Bronchial epithelial cell (primary cell): ENCODE results near the gene CTDNEP1. TPM values are rescaled to one million over a fixed set of nuclear protein-coding genes. Genes with fewer than 3 reads are reported as not detected.

Experiments used
- DNase-seq: peaks from one replicate; pipeline ENCODE4 v3.0.0-alpha.2; 2010; ENCODE audit warnings: low read depth
- FAIRE-seq: peaks from 2 replicates; lab custom pipeline; 2011; peaks lifted over from hg19 to GRCh38; lab: Jason Lieb, UNC
- H3K27me3 ChIP-seq: 2 replicates; pipeline ENCODE4 v1.5.1; 2011; ENCODE audit warnings: low read length; ENCODE audit not compliant: control insufficient read depth, insufficient read depth
- H3K36me3 ChIP-seq: 2 replicates; pipeline ENCODE4 v1.5.1; 2011; ENCODE audit warnings: low read length; ENCODE audit not compliant: control insufficient read depth, insufficient read depth
- H3K4me3 ChIP-seq: 2 replicates; pipeline ENCODE4 v1.5.1; 2011; ENCODE audit warnings: mild to moderate bottlenecking, low read depth, low read length, control low read depth
- CTCF ChIP-seq: IDR thresholded peaks from 2 replicates; pipeline ENCODE4 v1.5.1; 2011; ENCODE audit warnings: mild to moderate bottlenecking, moderate library complexity, low read length, control low read depth, inconsistent platforms; ENCODE audit not compliant: insufficient read depth, severe bottlenecking
- total RNA-seq: library from RNA; depleted of rRNA; stranded (reverse); fragments of >200 nt; gene quantifications from 2 replicates; pipeline ENCODE4 v1.2.1, GENCODE V29; 2014

Gene CTDNEP1
- total RNA-seq, 1 donor from 2014 or later = 17.6 TPM

GRCh38 chr17:7215652-7216180, 35.8 kb downstream of the CTDNEP1 start:
- DNase-seq (no peak), FAIRE-seq (no peak)
- no peak for TF ChIP-seq CTCF
- Histone ChIP-seq H3K27me3 (no peaks in the 10 kb centered on the region), H3K36me3 (no peaks in the 10 kb centered on the region), H3K4me3 (no peak overlapping the region)

GRCh38 chr17:7215136-7215638, 36.3 kb downstream of the CTDNEP1 start:
- Histone ChIP-seq H3K27me3 (no peaks in the 10 kb centered on the region), H3K4me3 (no peak overlapping the region), H3K36me3 (no peaks in the 10 kb centered on the region)
- FAIRE-seq (no peak), DNase-seq (no peak)
- TF ChIP-seq CTCF = no peak

GRCh38 chr17:7214300-7215135, 37.0 kb downstream of the CTDNEP1 start:
- TF ChIP-seq CTCF = peak; percentile 81
- H3K27me3 ChIP-seq = no peaks in the 10 kb centered on the region
- peak; percentile 90 for DNase-seq
- peak overlapping the region; percentile 31 for H3K4me3 ChIP-seq
- FAIRE-seq = peak; percentile 98
- no peaks in the 10 kb centered on the region for H3K36me3 ChIP-seq

DNA sequence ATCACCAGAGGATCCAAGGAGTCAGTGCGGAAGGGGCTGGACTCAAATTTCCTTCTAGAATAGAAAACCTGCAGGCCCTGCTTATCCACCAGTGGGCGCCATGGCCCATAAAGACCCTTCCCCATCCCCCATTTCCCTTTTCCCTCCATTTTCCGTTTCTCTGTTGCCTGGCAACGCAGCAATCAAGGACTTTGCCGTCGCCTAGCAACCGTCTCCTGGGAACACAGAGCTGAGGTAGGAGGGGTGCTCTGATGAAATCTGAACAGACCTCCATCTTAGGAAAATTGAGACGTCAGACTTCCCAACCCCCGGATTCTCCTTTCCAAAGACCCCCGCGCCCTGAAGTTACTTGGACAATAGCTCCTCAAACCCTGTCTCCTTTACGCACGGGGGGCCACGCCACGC, 37.6 kb downstream of the CTDNEP1 start:
- Histone ChIP-seq H3K36me3 (no peaks in the 10 kb centered on the region), H3K4me3 (peak overlapping the region; percentile 31), H3K27me3 (no peaks in the 10 kb centered on the region)
- peak; percentile 47 for TF ChIP-seq CTCF
- no peak for FAIRE-seq
- peak; percentile 69 for DNase-seq

GRCh38 chr17:7211491-7212273, 39.9 kb downstream of the CTDNEP1 start:
- H3K27me3 ChIP-seq = no peaks in the 10 kb centered on the region
- DNase-seq (no peak), FAIRE-seq (no peak)
- no peaks in the 10 kb centered on the region for H3K36me3 ChIP-seq
- no peak for TF ChIP-seq CTCF
- H3K4me3 ChIP-seq = no peak overlapping the region
